Measurements from ENCODE around the gene CCRL2.

The CCRL2 gene

GRCh38 chr3:46397111-46397510, 9.9 kb upstream of the CCRL2 start:
- Histone ChIP-seq H3K4me3 (ENCODE audit: low read length in 2 of 2) (no peak overlapping the region), H4K91ac (ENCODE audit: low read depth, low read length, poor library complexity) (no peak overlapping the region), H2BK5ac (ENCODE audit: low read length) (no peak overlapping the region), H2BK15ac (ENCODE audit: low read length) (no peak overlapping the region), H4K8ac (ENCODE audit: low read depth, low read length) (no peak overlapping the region), H3K36me3 (replicated peaks in 1 of 2; ENCODE audit: control insufficient read depth in 2 of 2, insufficient read depth in 2 of 2, low read length in 2 of 2) (no peaks in the 10 kb centered on the region), H3K23ac (ENCODE audit: low read depth, low read length, poor library complexity) (no peak overlapping the region), H3K9ac (ENCODE audit: low read depth, low read length, poor library complexity) (no peak overlapping the region), H3K79me1 (ENCODE audit: low read depth, low read length) (no peaks in the 10 kb centered on the region), H3K18ac (ENCODE audit: low read length) (no peak overlapping the region), H3K4me1 (ENCODE audit: control insufficient read depth in 2 of 2, insufficient read depth in 1 of 2, low read depth in 1 of 2, low read length in 2 of 2) (no peaks in the 10 kb centered on the region), H3K27ac (replicated peaks; ENCODE audit: low read length) (no peak overlapping the region), H3K27me3 (ENCODE audit: control insufficient read depth in 3 of 3, insufficient read depth in 3 of 3, low read depth in 1 of 3, low read length in 3 of 3) (no peaks in the 10 kb centered on the region), H2AK5ac (ENCODE audit: low read depth, low read length) (no peak overlapping the region), H2BK12ac (ENCODE audit: low read length) (no peak overlapping the region), H2AFZ (ENCODE audit: low read length) (no peak overlapping the region), H2BK120ac (ENCODE audit: low read depth, low read length) (no peak overlapping the region), H3K4me2 (ENCODE audit: insufficient read depth, low read length, poor library complexity, severe bottlenecking) (no peak overlapping the region), H3K9me3 (replicated peaks in 1 of 2; ENCODE audit: control insufficient read depth in 2 of 2, insufficient read depth in 1 of 2, low read depth in 1 of 2, low read length in 2 of 2) (no peaks in the 10 kb centered on the region), H3K4ac (ENCODE audit: low read length) (no peak overlapping the region), H3K14ac (ENCODE audit: low read length) (no peak overlapping the region)
- no CpG with 5 or more reads among the region's 7 CpGs for WGBS, 2 donors (ENCODE audit: extremely low coverage in 2 of 2, insufficient read length in 2 of 2, insufficient replicate concordance in 1 of 2)
- DNase-seq (ENCODE audit: low spot score): no peak

DNA sequence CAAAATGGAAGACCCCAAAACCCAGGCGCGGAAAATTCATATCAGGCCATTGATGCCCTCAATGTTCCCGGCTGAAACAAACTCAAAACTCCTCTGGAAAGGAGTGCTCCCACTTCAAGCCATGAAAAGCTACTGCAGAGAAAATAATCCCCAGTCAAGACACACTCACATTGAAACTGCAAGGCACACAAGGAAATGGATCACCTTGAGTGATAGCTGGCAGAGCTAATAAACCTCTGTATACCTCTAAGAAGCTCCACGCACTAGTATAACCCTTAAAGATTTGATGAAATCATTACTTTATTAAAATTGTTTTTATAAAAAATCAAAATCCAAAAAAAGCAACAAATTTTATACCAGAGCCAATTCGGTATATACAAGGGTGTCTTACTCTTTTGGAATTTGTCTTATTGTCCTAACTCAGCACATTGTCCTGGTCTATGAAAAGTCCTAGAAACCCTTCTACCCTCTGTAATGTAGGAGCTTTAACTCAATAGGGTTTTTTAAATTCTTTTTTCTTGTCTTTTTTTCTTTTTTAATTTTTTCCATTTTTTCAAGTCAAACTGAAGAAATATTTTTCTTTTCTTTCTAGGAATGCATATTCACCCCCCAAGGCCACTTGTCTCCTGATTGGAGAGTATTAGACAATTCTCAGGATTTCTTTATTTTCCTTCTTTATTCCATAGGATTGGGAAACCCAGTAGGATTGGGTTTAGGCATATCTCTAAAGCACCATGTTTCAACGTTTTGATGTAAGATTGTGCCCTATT, 8.7 kb upstream of the CCRL2 start:
- Histone ChIP-seq H2BK120ac (ENCODE audit: low read depth, low read length) (no peak overlapping the region), H3K36me3 (replicated peaks in 1 of 2; ENCODE audit: control insufficient read depth in 2 of 2, insufficient read depth in 2 of 2, low read length in 2 of 2) (no peaks in the 10 kb centered on the region), H3K14ac (ENCODE audit: low read length) (no peak overlapping the region), H2BK5ac (ENCODE audit: low read length) (no peak overlapping the region), H3K23ac (ENCODE audit: low read depth, low read length, poor library complexity) (no peak overlapping the region), H2AK5ac (ENCODE audit: low read depth, low read length) (no peak overlapping the region), H3K4me1 (ENCODE audit: control insufficient read depth in 2 of 2, insufficient read depth in 1 of 2, low read depth in 1 of 2, low read length in 2 of 2) (no peaks in the 10 kb centered on the region), H2BK12ac (ENCODE audit: low read length) (no peak overlapping the region), H3K18ac (ENCODE audit: low read length) (no peak overlapping the region), H3K79me1 (ENCODE audit: low read depth, low read length) (no peaks in the 10 kb centered on the region), H2BK15ac (ENCODE audit: low read length) (no peak overlapping the region), H4K8ac (ENCODE audit: low read depth, low read length) (no peak overlapping the region), H2AFZ (ENCODE audit: low read length) (no peak overlapping the region), H3K27ac (replicated peaks; ENCODE audit: low read length) (no peak overlapping the region), H3K4me3 (ENCODE audit: low read length in 2 of 2) (no peak overlapping the region), H3K4me2 (ENCODE audit: insufficient read depth, low read length, poor library complexity, severe bottlenecking) (no peak overlapping the region), H3K27me3 (ENCODE audit: control insufficient read depth in 3 of 3, insufficient read depth in 3 of 3, low read depth in 1 of 3, low read length in 3 of 3) (no peaks in the 10 kb centered on the region), H3K4ac (ENCODE audit: low read length) (no peak overlapping the region), H3K9ac (ENCODE audit: low read depth, low read length, poor library complexity) (no peak overlapping the region), H3K9me3 (replicated peaks in 1 of 2; ENCODE audit: control insufficient read depth in 2 of 2, insufficient read depth in 1 of 2, low read depth in 1 of 2, low read length in 2 of 2) (no peaks in the 10 kb centered on the region), H4K91ac (ENCODE audit: low read depth, low read length, poor library complexity) (no peak overlapping the region)
- DNase-seq (ENCODE audit: low spot score): no peak
- no CpG with 5 or more reads among the region's 6 CpGs for WGBS, 2 donors (ENCODE audit: extremely low coverage in 2 of 2, insufficient read length in 2 of 2, insufficient replicate concordance in 1 of 2)

GRCh38 chr3:46399098-46399497, 8.0 kb upstream of the CCRL2 start:
- no peak overlapping the region for H2BK12ac ChIP-seq (ENCODE audit: low read length)
- no peak overlapping the region for H2BK15ac ChIP-seq (ENCODE audit: low read length)
- WGBS, 2 donors (ENCODE audit: extremely low coverage in 2 of 2, insufficient read length in 2 of 2, insufficient replicate concordance in 1 of 2): no CpG with 5 or more reads among the region's 2 CpGs
- no peaks in the 10 kb centered on the region for H3K4me1 ChIP-seq (ENCODE audit: control insufficient read depth in 2 of 2, insufficient read depth in 1 of 2, low read depth in 1 of 2, low read length in 2 of 2)
- no peak overlapping the region for H2AK5ac ChIP-seq (ENCODE audit: low read depth, low read length)
- no peak overlapping the region for H3K4me3 ChIP-seq (ENCODE audit: low read length in 2 of 2)
- H3K27me3 ChIP-seq (ENCODE audit: control insufficient read depth in 3 of 3, insufficient read depth in 3 of 3, low read depth in 1 of 3, low read length in 3 of 3): no peaks in the 10 kb centered on the region
- no peak overlapping the region for H3K27ac ChIP-seq (replicated peaks; ENCODE audit: low read length)
- no peak overlapping the region for H2BK120ac ChIP-seq (ENCODE audit: low read depth, low read length)
- H3K9ac ChIP-seq (ENCODE audit: low read depth, low read length, poor library complexity): no peak overlapping the region
- H3K36me3 ChIP-seq (replicated peaks in 1 of 2; ENCODE audit: control insufficient read depth in 2 of 2, insufficient read depth in 2 of 2, low read length in 2 of 2): no peaks in the 10 kb centered on the region
- H3K4ac ChIP-seq (ENCODE audit: low read length): no peak overlapping the region
- no peak overlapping the region for H4K91ac ChIP-seq (ENCODE audit: low read depth, low read length, poor library complexity)
- no peaks in the 10 kb centered on the region for H3K9me3 ChIP-seq (replicated peaks in 1 of 2; ENCODE audit: control insufficient read depth in 2 of 2, insufficient read depth in 1 of 2, low read depth in 1 of 2, low read length in 2 of 2)
- H4K8ac ChIP-seq (ENCODE audit: low read depth, low read length): no peak overlapping the region
- H3K18ac ChIP-seq (ENCODE audit: low read length): no peak overlapping the region
- H2AFZ ChIP-seq (ENCODE audit: low read length): no peak overlapping the region
- no peak overlapping the region for H2BK5ac ChIP-seq (ENCODE audit: low read length)
- no peak overlapping the region for H3K23ac ChIP-seq (ENCODE audit: low read depth, low read length, poor library complexity)
- H3K14ac ChIP-seq (ENCODE audit: low read length): no peak overlapping the region
- H3K4me2 ChIP-seq (ENCODE audit: insufficient read depth, low read length, poor library complexity, severe bottlenecking): no peak overlapping the region
- DNase-seq (ENCODE audit: low spot score): no peak
- no peaks in the 10 kb centered on the region for H3K79me1 ChIP-seq (ENCODE audit: low read depth, low read length)

GRCh38 chr3:46399557-46399956, 7.5 kb upstream of the CCRL2 start:
- no peak overlapping the region for H3K27ac ChIP-seq (replicated peaks; ENCODE audit: low read length)
- DNase-seq (ENCODE audit: low spot score): no peak
- H2AFZ ChIP-seq (ENCODE audit: low read length): no peak overlapping the region
- no peaks in the 10 kb centered on the region for H3K4me1 ChIP-seq (ENCODE audit: control insufficient read depth in 2 of 2, insufficient read depth in 1 of 2, low read depth in 1 of 2, low read length in 2 of 2)
- H3K4me2 ChIP-seq (ENCODE audit: insufficient read depth, low read length, poor library complexity, severe bottlenecking): no peak overlapping the region
- H4K91ac ChIP-seq (ENCODE audit: low read depth, low read length, poor library complexity): no peak overlapping the region
- H2BK5ac ChIP-seq (ENCODE audit: low read length): no peak overlapping the region
- no peak overlapping the region for H2BK120ac ChIP-seq (ENCODE audit: low read depth, low read length)
- H2AK5ac ChIP-seq (ENCODE audit: low read depth, low read length): no peak overlapping the region
- no peaks in the 10 kb centered on the region for H3K36me3 ChIP-seq (replicated peaks in 1 of 2; ENCODE audit: control insufficient read depth in 2 of 2, insufficient read depth in 2 of 2, low read length in 2 of 2)
- no peak overlapping the region for H3K18ac ChIP-seq (ENCODE audit: low read length)
- no peak overlapping the region for H3K4ac ChIP-seq (ENCODE audit: low read length)
- H4K8ac ChIP-seq (ENCODE audit: low read depth, low read length): no peak overlapping the region
- no peak overlapping the region for H3K23ac ChIP-seq (ENCODE audit: low read depth, low read length, poor library complexity)
- no peak overlapping the region for H3K14ac ChIP-seq (ENCODE audit: low read length)
- no peak overlapping the region for H3K4me3 ChIP-seq (ENCODE audit: low read length in 2 of 2)
- H3K79me1 ChIP-seq (ENCODE audit: low read depth, low read length): no peaks in the 10 kb centered on the region
- 100% methylated on average over 1 of the region's 2 CpGs; no CpG with 5 or more reads in 1 of the 2 donors for WGBS, 2 donors (ENCODE audit: extremely low coverage in 2 of 2, insufficient read length in 2 of 2, insufficient replicate concordance in 1 of 2)
- no peaks in the 10 kb centered on the region for H3K27me3 ChIP-seq (ENCODE audit: control insufficient read depth in 3 of 3, insufficient read depth in 3 of 3, low read depth in 1 of 3, low read length in 3 of 3)
- H3K9me3 ChIP-seq (replicated peaks in 1 of 2; ENCODE audit: control insufficient read depth in 2 of 2, insufficient read depth in 1 of 2, low read depth in 1 of 2, low read length in 2 of 2): no peaks in the 10 kb centered on the region
- no peak overlapping the region for H3K9ac ChIP-seq (ENCODE audit: low read depth, low read length, poor library complexity)
- H2BK15ac ChIP-seq (ENCODE audit: low read length): no peak overlapping the region
- H2BK12ac ChIP-seq (ENCODE audit: low read length): no peak overlapping the region
